ENCODE measurements around the gene TMEM18.
"Not testable (repeated sequence)": the region's sequence is repeated elsewhere in the genome, so short reads cannot be mapped to it uniquely, and the experiment has no call there.

Gene TMEM18

GRCh38 chr2:677056-677958, at the start of gene TMEM18:
TMEM18 (minus strand) TSS chr2:677406; CDS start chr2:677345, 61 bp downstream.
- peak; percentile 98 for DNase-seq

- DNase-seq = no peak
These were observed 49.0 kb upstream of the TMEM18 start for GRCh38 chr2:726169-726568.

- DNase-seq = no peak
These were observed 48.3 kb upstream of the TMEM18 start for GRCh38 chr2:725468-725867.

GRCh38 chr2:723761-724160, 46.6 kb upstream of the TMEM18 start:
- no peak for DNase-seq

- no peak for DNase-seq
These were observed 43.6 kb upstream of the TMEM18 start for GRCh38 chr2:720842-721241.

- no peak for DNase-seq
These were observed 42.5 kb upstream of the TMEM18 start for GRCh38 chr2:719734-720133.

- no peak for DNase-seq
These were observed 42.0 kb upstream of the TMEM18 start for GRCh38 chr2:719191-719590.

GRCh38 chr2:717661-718060, 40.5 kb upstream of the TMEM18 start:
- DNase-seq = no peak

- no peak for DNase-seq
These were observed 38.8 kb upstream of the TMEM18 start for GRCh38 chr2:715854-716560.

GRCh38 chr2:715038-715437, 37.8 kb upstream of the TMEM18 start:
- no peak for DNase-seq

GRCh38 chr2:714005-714741, 37.0 kb upstream of the TMEM18 start:
- DNase-seq = peak; percentile 68

- DNase-seq = no peak
These were observed 33.9 kb upstream of the TMEM18 start for GRCh38 chr2:710867-711665.

- DNase-seq = no peak
These were observed 32.0 kb upstream of the TMEM18 start for GRCh38 chr2:709138-709765.

GRCh38 chr2:708667-709066, 31.5 kb upstream of the TMEM18 start:
- DNase-seq = no peak

GRCh38 chr2:705971-706511, 28.8 kb upstream of the TMEM18 start:
- DNase-seq = no peak

- not testable (repeated sequence) for DNase-seq
These were observed 25.6 kb upstream of the TMEM18 start for GRCh38 chr2:702765-703164.

- DNase-seq = no peak
These were observed 19.9 kb upstream of the TMEM18 start for GRCh38 chr2:696999-697627.

- DNase-seq = no peak
These were observed 19.3 kb upstream of the TMEM18 start for GRCh38 chr2:696463-696862.

GRCh38 chr2:694906-695510, 17.8 kb upstream of the TMEM18 start:
- no peak for DNase-seq

GRCh38 chr2:694174-694573, 17.0 kb upstream of the TMEM18 start:
- DNase-seq = no peak

- no peak for DNase-seq
These were observed 16.4 kb upstream of the TMEM18 start for GRCh38 chr2:693606-694005.
